ELR (cell line): Measurements from ENCODE around the gene SCYGR7.
"Not testable (repeated sequence)": the region's sequence is repeated elsewhere in the genome, so short reads cannot be mapped to it uniquely, and the experiment has no call there.

Experiments used
- DNase-seq: peaks from one replicate; pipeline ENCODE4 v3.0.0-alpha.2; 2015; ENCODE audit warnings: low read depth

The SCYGR7 gene

GRCh38 chr2:227728035-227728434 is at the start of gene SCYGR7:
SCYGR7 (plus strand) TSS chr2:227728335; CDS start chr2:227728335, 0 bp downstream.
- no peak for DNase-seq

- no peak for DNase-seq
These were observed 43.9 kb upstream of the SCYGR7 start for GRCh38 chr2:227684258-227684657.

GRCh38 chr2:227687189-227687588 is 40.9 kb upstream of the SCYGR7 start:
- no peak for DNase-seq

- peak; percentile 15 for DNase-seq
These were observed 31.0 kb upstream of the SCYGR7 start for GRCh38 chr2:227696990-227697679.

GRCh38 chr2:227701556-227701955 is 26.6 kb upstream of the SCYGR7 start:
- DNase-seq, result no peak

- DNase-seq, result peak; percentile 69
These were observed 24.8 kb upstream of the SCYGR7 start for GRCh38 chr2:227703280-227703732.

- DNase-seq, result peak; percentile 66
These were observed 24.2 kb upstream of the SCYGR7 start for GRCh38 chr2:227703961-227704360.

- DNase-seq, result no peak
These were observed 21.3 kb upstream of the SCYGR7 start for GRCh38 chr2:227706859-227707258.

- DNase-seq, result no peak
These were observed 20.7 kb upstream of the SCYGR7 start for GRCh38 chr2:227707390-227707789.

GRCh38 chr2:227710986-227711385 is 17.1 kb upstream of the SCYGR7 start:
- no peak for DNase-seq

- DNase-seq, result no peak
These were observed 14.8 kb upstream of the SCYGR7 start for GRCh38 chr2:227713291-227713690.

GRCh38 chr2:227716501-227716900 is 11.6 kb upstream of the SCYGR7 start:
- DNase-seq, result no peak

GRCh38 chr2:227717687-227718567 is 10.2 kb upstream of the SCYGR7 start, which contains the start of gene SLC19A3:
SLC19A3 (minus strand) TSS chr2:227718028; CDS start chr2:227702318, 15,710 bp downstream.
- DNase-seq, result peak; percentile 69

GRCh38 chr2:227719641-227720040 is 8.5 kb upstream of the SCYGR7 start:
- no peak for DNase-seq

- no peak for DNase-seq
These were observed 7.5 kb upstream of the SCYGR7 start for GRCh38 chr2:227720680-227721079.

- not testable (repeated sequence) for DNase-seq
These were observed 5.3 kb upstream of the SCYGR7 start for GRCh38 chr2:227722821-227723220.

GRCh38 chr2:227724394-227725039 is 3.6 kb upstream of the SCYGR7 start, which contains the start of gene SCYGR6:
SCYGR6 (minus strand) TSS chr2:227724757; CDS start chr2:227724757, 0 bp downstream.
- no peak for DNase-seq

- no peak for DNase-seq
These were observed 11.2 kb downstream of the SCYGR7 start for GRCh38 chr2:227739351-227739750.

- peak; percentile 30 for DNase-seq
These were observed 12.6 kb downstream of the SCYGR7 start for GRCh38 chr2:227740705-227741104.

- DNase-seq, result no peak
These were observed 17.5 kb downstream of the SCYGR7 start, which contains the start of gene SCYGR8 for GRCh38 chr2:227745594-227745993. SCYGR8 (plus strand) TSS chr2:227745894; CDS start chr2:227745894, 0 bp downstream.

- peak; percentile 51 for DNase-seq
These were observed 19.9 kb downstream of the SCYGR7 start for GRCh38 chr2:227748079-227748478.

- DNase-seq, result not testable (repeated sequence)
These were observed 28.1 kb downstream of the SCYGR7 start for GRCh38 chr2:227756261-227756660.
